Fibroblast of villous mesenchyme (primary cell): ENCODE results near the gene RTEL1. TPM values are rescaled to one million over a fixed set of nuclear protein-coding genes. Genes with fewer than 3 reads are reported as not detected.

Source experiments
- DNase-seq: peaks from one replicate; pipeline ENCODE4 v3.0.0-alpha.2; 2010; ENCODE audit warnings: low read depth
- H3K4me3 ChIP-seq: 2 replicates; pipeline ENCODE4 v1.5.1; 2011; ENCODE audit warnings: low read depth, mild to moderate bottlenecking, low read length
- total RNA-seq: library from RNA; depleted of rRNA; stranded (reverse); fragments of >200 nt; gene quantifications from 2 replicates; pipeline ENCODE4 v1.2.3, GENCODE V29; 2012
- TF ChIP-seq, protein P1 (sequence below): IDR thresholded peaks from 2 replicates; pipeline ENCODE4 v1.5.1; 2012; ENCODE audit warnings: low read depth, mild to moderate bottlenecking, low read length; ENCODE audit not compliant: insufficient read depth

RTEL1 gene
- total RNA-seq, 1 donor = 11.7 TPM

DNA sequence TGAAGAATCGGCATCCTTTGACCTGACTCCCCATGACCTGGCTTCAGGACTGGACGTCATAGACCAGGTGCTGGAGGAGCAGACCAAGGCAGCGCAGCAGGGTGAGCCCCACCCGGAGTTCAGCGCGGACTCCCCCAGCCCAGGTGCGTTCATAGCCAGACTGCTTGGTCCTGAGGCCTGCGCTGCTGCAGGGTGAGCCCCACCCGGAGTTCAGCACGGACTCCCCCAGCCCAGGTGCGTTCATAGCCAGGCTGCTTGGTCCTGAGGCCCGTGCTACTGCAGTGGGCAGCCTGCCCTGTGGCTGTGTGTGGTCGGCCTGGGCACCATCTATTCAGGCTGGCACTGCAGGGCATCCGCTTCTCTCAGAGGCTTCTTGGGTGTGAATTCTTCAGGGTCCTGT lies 15.8 kb downstream of the RTEL1 start:
- TF ChIP-seq, protein P1, sequence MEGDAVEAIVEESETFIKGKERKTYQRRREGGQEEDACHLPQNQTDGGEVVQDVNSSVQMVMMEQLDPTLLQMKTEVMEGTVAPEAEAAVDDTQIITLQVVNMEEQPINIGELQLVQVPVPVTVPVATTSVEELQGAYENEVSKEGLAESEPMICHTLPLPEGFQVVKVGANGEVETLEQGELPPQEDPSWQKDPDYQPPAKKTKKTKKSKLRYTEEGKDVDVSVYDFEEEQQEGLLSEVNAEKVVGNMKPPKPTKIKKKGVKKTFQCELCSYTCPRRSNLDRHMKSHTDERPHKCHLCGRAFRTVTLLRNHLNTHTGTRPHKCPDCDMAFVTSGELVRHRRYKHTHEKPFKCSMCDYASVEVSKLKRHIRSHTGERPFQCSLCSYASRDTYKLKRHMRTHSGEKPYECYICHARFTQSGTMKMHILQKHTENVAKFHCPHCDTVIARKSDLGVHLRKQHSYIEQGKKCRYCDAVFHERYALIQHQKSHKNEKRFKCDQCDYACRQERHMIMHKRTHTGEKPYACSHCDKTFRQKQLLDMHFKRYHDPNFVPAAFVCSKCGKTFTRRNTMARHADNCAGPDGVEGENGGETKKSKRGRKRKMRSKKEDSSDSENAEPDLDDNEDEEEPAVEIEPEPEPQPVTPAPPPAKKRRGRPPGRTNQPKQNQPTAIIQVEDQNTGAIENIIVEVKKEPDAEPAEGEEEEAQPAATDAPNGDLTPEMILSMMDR = no peak
- no peak overlapping the region for H3K4me3 ChIP-seq
- no peak for DNase-seq

DNA sequence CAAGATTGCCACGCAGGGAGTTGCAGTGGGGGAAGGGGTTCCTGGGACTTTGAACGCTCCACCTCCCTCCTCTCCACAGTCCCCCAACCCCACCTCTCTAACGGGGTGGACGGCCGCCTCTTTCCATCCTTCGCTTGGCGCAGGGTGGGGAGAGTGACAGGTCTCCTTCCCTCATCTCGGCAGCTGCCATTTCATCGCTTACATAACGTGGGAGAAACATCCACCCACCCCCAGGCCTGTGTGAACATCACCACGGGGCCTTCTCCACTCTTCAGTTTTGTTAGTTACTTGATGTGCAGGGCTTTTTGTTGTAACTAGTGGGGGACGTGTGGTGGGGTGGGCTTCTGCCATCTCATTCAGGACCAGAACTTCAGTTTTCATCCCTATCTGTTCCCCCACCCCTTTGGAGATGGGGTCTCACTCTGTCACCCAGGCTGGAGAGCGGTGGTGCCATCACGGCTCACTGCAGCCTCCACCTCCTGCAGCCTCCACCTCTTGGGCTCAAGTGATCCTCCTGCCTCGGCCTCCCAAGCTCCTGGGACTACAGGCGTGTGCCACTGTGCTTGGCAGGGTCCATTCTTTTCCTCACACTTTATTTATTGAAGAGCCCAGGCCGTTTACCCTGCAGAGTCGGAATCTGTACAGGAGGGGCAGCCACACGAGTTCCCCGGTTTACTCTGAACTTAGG lies 17.7 kb downstream of the RTEL1 start:
- TF ChIP-seq, protein P1 = no peak
- no peak for DNase-seq
- H3K4me3 ChIP-seq = no peak overlapping the region

- TF ChIP-seq, protein P1 = no peak
- DNase-seq = no peak
- H3K4me3 ChIP-seq = no peak overlapping the region
Observed at GRCh38 chr20:63678071-63678470, 20.0 kb downstream of the RTEL1 start.

DNA sequence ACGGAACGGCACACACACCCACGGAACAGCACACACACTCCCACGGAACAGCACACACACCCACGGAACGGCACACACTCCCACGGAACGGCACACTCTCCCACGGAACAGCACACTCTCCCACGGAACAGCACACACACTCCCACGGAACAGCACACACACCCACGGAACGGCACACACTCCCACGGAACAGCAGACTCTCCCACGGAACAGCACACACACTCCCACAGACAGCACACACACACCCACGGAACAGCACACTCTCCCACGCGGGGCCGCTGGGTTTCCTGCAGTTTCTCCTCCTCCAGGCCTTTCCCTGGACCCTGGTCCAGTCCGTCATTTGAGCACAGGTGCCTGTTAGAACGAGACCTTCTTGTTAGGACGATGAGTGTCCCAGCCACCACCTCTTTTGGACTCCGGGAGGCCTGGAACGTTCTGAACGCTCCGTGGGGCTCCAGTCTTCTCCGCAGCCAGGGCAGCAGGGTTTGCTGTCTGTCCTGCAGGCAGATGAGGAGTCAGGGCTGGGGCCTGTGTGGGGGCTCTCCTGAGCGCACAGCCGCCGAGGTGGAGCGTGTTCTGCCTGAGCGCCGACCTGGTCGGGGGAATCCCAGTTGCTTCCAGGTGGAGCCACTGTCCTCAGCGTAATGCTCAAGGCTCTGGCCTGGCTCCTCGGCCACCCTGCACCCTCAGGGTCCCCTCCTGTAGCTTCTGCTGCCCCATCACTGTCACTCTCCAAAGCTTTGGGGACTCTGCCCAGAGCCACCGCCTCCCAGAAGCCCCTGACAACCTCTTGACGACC lies 20.8 kb downstream of the RTEL1 start:
- TF ChIP-seq, protein P1 = no peak
- no peak overlapping the region for H3K4me3 ChIP-seq
- DNase-seq = no peak

GRCh38 chr20:63679799-63680305 lies 21.7 kb downstream of the RTEL1 start:
- DNase-seq = no peak
- TF ChIP-seq, protein P1 = no peak

GRCh38 chr20:63680427-63680826 lies 22.3 kb downstream of the RTEL1 start:
- no peak for DNase-seq
- TF ChIP-seq, protein P1 = no peak
- no peak overlapping the region for H3K4me3 ChIP-seq

More at GRCh38 chr20:63679799-63680305, 21.7 kb downstream of the RTEL1 start:
- no peak overlapping the region for H3K4me3 ChIP-seq
